ENCODE data around the gene CTH.
"Not testable (repeated sequence)": the region's sequence is repeated elsewhere in the genome, so short reads cannot be mapped to it uniquely, and the experiment has no call there.

Gene CTH

GRCh38 chr1:70462611-70463010 is 51.5 kb downstream of the CTH start:
- in situ Hi-C loops (cut with MboI; ENCODE audit: low pct_unique_long_range_greater_than_20kb, low sequenced_read_pairs, unreplicated experiment): no loop called here
- no peak for DNase-seq (ENCODE audit: low spot score)

GRCh38 chr1:70465911-70466310 is 54.8 kb downstream of the CTH start:
- in situ Hi-C loops (cut with MboI; ENCODE audit: low pct_unique_long_range_greater_than_20kb, low sequenced_read_pairs, unreplicated experiment): no loop called here
- no peak for TF ChIP-seq CTCF (IDR thresholded peaks at IDR 0.05; ENCODE audit: extremely low read depth, insufficient read depth, missing control alignments)

More at GRCh38 chr1:70462611-70463010, 51.5 kb downstream of the CTH start:
- TF ChIP-seq CTCF (IDR thresholded peaks at IDR 0.05; ENCODE audit: extremely low read depth, insufficient read depth, missing control alignments): no peak

GRCh38 chr1:70467531-70467930 is 56.5 kb downstream of the CTH start:
- in situ Hi-C loops (cut with MboI; ENCODE audit: low pct_unique_long_range_greater_than_20kb, low sequenced_read_pairs, unreplicated experiment): no loop called here
- no peak for DNase-seq (ENCODE audit: low spot score)
- TF ChIP-seq CTCF (IDR thresholded peaks at IDR 0.05; ENCODE audit: extremely low read depth, insufficient read depth, missing control alignments): no peak

More at GRCh38 chr1:70465911-70466310, 54.8 kb downstream of the CTH start:
- no peak for DNase-seq (ENCODE audit: low spot score)

- no peak for TF ChIP-seq CTCF (IDR thresholded peaks at IDR 0.05; ENCODE audit: extremely low read depth, insufficient read depth, missing control alignments)
- in situ Hi-C loops (cut with MboI; ENCODE audit: low pct_unique_long_range_greater_than_20kb, low sequenced_read_pairs, unreplicated experiment): no loop called here
- no peak for DNase-seq (ENCODE audit: low spot score)
Observed at GRCh38 chr1:70468180-70468579, 57.1 kb downstream of the CTH start.

GRCh38 chr1:70469184-70469583 is 58.1 kb downstream of the CTH start:
- in situ Hi-C loops (cut with MboI; ENCODE audit: low pct_unique_long_range_greater_than_20kb, low sequenced_read_pairs, unreplicated experiment); DNase-seq (ENCODE audit: low spot score): not testable (repeated sequence)

GRCh38 chr1:70475023-70475422 is 64.0 kb downstream of the CTH start:
- TF ChIP-seq CTCF (IDR thresholded peaks at IDR 0.05; ENCODE audit: extremely low read depth, insufficient read depth, missing control alignments): no peak
- no peak for DNase-seq (ENCODE audit: low spot score)
- in situ Hi-C loops (cut with MboI; ENCODE audit: low pct_unique_long_range_greater_than_20kb, low sequenced_read_pairs, unreplicated experiment): no loop called here

- TF ChIP-seq CTCF (IDR thresholded peaks at IDR 0.05; ENCODE audit: extremely low read depth, insufficient read depth, missing control alignments): no peak
- in situ Hi-C loops (cut with MboI; ENCODE audit: low pct_unique_long_range_greater_than_20kb, low sequenced_read_pairs, unreplicated experiment): no loop called here
- no peak for DNase-seq (ENCODE audit: low spot score)
Observed at GRCh38 chr1:70477090-70477489, 66.0 kb downstream of the CTH start.

- in situ Hi-C loops (cut with MboI; ENCODE audit: low pct_unique_long_range_greater_than_20kb, low sequenced_read_pairs, unreplicated experiment); DNase-seq (ENCODE audit: low spot score): not testable (repeated sequence)
Observed at GRCh38 chr1:70477905-70478304, 66.8 kb downstream of the CTH start.
